Stimulated activated CD8-positive, alpha-beta memory T cell treated with anti-CD3 and anti-CD28 coated beads, Interleukin-7, amount 100 ng/mL, for 4 hours (primary cell): ENCODE measurements around the gene GRM2.

Experiments used
- DNase-seq, 2 donors: peaks; one replicate each; pipeline ENCODE4 v3.0.0-alpha.2; 2020; ENCODE audit warnings: low read depth in 2 of 2

GRM2 gene

DNA sequence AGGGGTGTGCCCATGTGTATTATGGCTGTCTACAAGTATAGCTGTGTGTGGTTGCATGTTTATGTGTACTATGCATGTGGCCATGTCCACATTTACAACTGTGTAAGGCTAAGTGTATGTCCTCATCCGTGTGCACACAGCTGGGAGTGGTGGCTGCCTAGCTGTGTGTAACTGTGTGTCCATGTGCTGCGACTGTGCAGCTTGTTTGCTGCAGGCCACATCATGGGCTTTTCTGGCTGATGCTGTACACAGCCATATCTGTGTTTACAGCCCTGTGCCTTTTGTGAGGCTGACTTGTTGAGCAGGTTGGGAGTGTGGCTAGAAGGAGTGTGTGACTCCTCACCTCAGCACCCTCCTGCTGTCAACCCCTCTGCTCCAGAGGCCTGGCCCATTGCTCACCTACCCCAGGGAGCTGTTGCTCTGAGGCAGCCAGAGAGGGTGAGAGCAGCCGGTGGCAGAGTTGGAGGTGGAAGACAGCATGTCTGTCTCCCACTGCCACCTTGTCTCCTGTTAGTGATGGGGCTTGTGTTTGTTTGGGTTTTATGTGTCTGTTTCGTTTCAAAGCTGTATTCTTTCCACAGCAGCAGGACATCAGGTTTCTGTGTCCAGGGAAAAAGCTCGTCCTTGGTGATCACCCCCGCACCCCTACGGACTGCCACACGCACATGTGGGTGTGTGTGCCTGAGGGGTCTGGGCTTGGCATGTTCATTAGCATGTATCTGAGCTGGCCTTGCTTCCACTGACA is 1.4 kb upstream of the GRM2 start:
- DNase-seq, result no peak

DNA sequence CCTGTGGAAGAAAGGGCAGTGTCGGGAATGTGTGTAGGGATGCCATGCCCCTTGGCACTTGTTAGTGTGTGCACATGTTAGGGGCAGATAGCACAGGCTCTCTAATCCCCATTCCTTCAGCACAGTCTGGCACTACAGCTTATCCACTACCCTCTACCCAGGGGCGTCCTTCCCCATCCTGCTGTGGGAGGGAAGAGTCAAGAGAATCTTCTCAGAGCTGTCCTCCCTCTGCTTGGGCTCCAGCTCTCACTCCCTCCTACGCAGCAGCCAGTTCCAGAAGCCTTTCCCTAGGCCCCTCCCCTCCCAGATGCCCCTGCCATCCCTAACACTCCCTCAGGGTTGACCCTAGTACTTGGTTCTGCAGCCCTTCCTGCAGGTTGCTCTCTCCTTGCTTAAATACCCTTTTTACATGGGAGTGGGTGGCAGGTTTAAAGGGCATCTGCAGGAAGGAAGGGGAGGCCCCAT is 815 bp upstream of the GRM2 start:
- DNase-seq, result no peak

DNA sequence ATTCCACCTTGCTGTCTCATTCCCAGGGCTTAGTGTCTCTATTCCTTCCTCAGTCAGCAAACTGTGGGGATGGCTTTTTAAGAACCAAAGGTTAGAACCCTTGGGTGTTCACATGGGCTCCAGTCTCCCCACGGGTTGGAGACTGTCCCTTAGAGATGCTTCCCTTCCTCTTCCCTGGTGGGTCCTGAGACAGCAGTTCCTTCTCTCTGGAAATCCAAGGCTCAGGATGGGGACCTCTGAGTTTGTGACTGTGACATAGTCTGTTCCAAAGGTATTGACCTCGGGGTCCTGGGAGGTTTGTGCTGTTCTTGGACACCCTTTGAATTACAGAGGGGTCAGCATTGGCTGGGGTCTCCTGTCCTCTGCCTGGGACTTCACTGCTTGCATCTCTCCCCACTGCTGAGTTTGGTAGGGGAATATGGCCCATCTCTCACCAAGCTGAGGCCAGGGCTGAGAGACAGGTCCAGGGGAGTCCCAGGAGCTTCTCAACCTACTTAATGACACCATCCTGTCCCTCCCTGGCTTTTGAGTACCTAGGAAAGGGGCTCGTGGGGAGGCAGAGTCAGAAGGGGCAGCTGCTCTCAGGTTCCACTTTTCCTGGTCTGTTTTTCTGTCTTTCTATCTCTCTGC is 1.5 kb downstream of the GRM2 start:
- no peak for DNase-seq

DNA sequence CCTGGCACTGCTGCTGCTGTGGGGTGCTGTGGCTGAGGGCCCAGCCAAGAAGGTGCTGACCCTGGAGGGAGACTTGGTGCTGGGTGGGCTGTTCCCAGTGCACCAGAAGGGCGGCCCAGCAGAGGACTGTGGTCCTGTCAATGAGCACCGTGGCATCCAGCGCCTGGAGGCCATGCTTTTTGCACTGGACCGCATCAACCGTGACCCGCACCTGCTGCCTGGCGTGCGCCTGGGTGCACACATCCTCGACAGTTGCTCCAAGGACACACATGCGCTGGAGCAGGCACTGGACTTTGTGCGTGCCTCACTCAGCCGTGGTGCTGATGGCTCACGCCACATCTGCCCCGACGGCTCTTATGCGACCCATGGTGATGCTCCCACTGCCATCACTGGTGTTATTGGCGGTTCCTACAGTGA is 2.1 kb downstream of the GRM2 start:
- no peak for DNase-seq

DNA sequence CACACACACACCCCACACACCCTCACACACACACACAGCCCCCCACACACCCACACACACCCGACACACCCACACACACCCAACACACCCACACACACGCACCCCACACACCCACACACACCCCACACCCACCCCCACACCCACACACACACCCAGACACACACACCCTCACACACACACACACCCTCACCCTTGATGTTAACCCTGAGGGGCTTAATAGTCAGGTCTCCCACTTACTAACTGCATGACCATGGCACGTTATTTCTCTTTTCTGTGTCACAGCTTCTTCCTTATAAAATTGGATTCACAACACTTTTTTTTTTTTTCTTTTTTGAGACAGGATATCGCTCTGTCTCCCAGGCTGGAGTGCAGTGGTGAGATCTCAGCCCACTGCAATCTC is 2.8 kb downstream of the GRM2 start:
- DNase-seq, result no peak

DNA sequence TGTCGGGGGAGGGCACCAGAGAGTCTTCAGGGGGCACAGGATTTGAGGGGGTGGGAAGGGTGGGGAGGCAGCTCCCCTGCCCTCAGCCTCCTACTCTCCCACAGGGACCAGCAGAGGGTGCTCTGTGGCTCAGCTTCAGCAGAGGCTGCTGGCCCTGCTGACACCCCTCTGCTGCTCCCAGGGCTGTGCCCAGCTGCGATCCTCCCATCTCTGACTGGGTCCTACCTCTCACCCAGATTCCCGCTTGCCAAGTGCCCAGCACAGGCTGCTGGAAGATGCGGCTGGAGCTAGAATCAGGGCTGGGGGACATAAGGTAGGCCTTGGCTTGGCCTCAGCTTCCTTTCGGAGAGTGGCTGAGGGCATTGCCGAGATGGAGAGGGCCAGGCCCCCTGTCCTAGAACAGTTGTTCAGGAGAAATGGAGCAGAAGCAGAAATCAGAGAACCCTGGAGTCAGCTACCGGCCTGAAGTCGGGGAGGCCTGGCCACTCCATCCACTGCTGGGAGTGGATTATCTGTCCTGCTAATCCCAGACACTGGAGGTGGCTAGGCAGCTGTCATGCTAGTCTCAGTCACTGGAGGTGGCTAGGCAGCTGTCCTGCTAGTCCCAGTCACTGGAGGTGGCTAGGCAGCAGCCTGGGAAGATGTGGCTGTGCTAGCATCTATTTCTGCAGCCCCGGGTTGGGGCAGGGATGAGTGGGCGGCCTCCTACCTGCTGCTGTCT is 3.9 kb downstream of the GRM2 start:
- DNase-seq, result no peak

DNA sequence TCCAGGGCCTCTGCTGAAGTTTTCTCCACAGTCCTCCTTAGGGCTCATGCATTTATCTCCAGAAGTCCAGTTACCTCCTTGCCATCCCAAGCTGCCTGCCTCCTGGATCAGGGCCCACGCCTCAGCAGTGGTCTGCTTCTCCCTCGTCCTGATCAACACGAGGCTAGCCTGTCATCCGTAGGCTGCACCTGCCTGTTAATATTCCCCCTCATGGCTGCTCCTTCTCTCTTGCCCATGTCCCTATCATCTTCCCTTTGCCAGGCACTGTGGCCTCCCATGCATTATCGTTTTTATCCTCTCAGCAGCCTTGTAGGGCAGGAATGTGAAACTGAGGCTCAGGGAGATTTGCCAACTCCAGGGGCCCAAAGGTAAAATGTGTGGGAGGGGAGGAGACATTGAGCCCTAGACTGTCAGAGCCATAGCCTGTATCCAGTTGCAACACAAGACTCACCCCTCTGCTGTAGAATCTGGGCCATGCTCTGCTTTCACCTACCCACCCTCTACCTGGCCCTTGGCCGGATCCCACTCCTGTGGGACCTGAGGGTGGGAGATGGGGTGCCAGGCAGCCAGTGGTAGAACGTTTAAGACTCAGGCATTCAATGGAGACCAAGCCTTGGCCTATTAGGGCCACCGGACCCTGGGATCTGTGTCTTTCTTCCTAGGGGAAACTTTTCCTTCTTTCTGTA is 4.6 kb downstream of the GRM2 start:
- no peak for DNase-seq

DNA sequence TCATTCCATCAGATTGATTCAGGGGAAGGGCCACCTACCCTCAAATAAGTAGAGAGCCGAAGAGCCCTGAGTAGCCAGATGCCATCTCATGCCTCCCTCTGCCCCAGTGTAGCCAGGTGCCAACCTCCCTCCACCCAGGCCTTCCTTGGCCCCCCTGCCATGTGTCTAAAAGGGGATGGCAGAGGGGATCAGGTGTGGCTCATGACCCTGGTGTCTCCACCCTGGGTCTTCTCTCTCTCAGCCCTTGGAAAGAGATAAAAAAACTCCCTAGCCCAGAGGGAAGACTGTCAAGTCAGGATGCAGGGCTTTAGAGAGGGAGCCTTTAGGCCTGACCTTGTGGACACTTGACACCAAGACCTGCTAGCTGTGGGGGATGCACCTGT is 5.2 kb downstream of the GRM2 start:
- DNase-seq, result no peak

DNA sequence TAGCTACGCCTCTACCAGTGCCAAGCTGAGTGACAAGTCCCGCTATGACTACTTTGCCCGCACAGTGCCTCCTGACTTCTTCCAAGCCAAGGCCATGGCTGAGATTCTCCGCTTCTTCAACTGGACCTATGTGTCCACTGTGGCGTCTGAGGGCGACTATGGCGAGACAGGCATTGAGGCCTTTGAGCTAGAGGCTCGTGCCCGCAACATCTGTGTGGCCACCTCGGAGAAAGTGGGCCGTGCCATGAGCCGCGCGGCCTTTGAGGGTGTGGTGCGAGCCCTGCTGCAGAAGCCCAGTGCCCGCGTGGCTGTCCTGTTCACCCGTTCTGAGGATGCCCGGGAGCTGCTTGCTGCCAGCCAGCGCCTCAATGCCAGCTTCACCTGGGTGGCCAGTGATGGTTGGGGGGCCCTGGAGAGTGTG is 5.7 kb downstream of the GRM2 start:
- DNase-seq, result no peak

DNA sequence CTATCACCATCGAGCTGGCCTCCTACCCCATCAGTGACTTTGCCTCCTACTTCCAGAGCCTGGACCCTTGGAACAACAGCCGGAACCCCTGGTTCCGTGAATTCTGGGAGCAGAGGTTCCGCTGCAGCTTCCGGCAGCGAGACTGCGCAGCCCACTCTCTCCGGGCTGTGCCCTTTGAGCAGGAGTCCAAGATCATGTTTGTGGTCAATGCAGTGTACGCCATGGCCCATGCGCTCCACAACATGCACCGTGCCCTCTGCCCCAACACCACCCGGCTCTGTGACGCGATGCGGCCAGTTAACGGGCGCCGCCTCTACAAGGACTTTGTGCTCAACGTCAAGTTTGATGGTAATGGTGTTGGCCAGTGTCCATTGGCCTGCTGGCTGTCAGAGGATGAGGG is 6.1 kb downstream of the GRM2 start:
- DNase-seq, result no peak

DNA sequence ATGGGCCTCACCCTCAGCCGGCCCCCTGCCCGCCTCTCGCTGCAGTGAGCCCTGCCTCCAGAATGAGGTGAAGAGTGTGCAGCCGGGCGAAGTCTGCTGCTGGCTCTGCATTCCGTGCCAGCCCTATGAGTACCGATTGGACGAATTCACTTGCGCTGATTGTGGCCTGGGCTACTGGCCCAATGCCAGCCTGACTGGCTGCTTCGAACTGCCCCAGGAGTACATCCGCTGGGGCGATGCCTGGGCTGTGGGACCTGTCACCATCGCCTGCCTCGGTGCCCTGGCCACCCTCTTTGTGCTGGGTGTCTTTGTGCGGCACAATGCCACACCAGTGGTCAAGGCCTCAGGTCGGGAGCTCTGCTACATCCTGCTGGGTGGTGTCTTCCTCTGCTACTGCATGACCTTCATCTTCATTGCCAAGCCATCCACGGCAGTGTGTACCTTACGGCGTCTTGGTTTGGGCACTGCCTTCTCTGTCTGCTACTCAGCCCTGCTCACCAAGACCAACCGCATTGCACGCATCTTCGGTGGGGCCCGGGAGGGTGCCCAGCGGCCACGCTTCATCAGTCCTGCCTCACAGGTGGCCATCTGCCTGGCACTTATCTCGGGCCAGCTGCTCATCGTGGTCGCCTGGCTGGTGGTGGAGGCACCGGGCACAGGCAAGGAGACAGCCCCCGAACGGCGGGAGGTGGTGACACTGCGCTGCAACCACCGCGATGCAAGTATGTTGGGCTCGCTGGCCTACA is 8.5 kb downstream of the GRM2 start:
- no peak for DNase-seq

DNA sequence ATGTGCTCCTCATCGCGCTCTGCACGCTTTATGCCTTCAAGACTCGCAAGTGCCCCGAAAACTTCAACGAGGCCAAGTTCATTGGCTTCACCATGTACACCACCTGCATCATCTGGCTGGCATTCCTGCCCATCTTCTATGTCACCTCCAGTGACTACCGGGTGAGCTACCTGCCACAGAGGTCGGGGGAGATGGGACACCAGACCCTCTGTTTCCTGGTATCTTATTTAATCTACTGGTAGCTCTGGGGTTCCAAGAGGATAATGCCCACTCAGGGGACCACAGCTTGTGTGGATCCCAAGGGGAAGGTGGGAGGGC is 9.1 kb downstream of the GRM2 start:
- no peak for DNase-seq

DNA sequence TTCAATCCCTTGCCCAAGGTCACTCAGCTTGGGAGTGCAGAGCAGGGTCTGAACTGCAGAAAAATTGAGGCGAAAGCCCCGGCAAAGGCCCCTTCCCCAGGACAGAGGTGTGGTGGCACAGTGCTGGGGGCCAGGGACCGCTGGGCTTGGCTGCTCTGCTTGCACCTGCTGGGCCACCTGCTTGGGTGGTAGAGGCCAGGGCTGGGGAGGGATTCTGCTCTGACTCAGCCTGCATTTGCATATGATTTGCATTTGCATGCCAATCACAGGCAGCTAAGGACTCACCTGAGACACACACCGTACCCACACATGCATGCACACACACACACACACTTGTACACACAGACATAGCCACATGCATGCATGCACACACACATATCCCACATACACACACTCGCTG is 9.9 kb downstream of the GRM2 start:
- DNase-seq, result no peak

DNA sequence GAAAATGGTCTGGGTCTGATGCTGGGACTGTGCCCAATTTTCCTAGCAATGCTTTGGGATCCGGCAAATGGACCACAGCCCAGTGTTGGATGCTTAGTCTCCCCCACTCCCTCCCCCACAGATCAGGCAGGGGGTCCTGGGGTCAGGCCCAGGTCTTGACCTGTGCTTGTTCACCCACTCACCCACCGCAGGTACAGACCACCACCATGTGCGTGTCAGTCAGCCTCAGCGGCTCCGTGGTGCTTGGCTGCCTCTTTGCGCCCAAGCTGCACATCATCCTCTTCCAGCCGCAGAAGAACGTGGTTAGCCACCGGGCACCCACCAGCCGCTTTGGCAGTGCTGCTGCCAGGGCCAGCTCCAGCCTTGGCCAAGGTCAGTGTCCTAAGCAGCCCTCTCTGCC is 10.6 kb downstream of the GRM2 start:
- DNase-seq, result no peak

DNA sequence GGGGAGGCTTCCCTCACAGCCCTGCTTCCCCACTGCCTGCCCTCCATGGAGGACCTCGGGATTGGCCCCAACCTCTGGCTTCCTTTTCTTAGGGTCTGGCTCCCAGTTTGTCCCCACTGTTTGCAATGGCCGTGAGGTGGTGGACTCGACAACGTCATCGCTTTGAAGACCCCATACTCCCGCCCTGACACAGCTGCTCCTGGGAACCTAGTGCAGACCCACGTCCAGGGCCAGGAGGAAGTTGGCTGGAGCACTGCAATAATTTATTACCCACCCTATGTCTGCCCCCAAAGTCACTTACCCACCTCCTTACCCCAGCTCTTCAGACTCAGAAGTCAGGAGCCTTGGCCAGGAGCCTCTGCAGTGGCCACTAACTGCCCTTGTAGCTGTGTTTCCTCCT is 11.1 kb downstream of the GRM2 start:
- DNase-seq, result no peak

DNA sequence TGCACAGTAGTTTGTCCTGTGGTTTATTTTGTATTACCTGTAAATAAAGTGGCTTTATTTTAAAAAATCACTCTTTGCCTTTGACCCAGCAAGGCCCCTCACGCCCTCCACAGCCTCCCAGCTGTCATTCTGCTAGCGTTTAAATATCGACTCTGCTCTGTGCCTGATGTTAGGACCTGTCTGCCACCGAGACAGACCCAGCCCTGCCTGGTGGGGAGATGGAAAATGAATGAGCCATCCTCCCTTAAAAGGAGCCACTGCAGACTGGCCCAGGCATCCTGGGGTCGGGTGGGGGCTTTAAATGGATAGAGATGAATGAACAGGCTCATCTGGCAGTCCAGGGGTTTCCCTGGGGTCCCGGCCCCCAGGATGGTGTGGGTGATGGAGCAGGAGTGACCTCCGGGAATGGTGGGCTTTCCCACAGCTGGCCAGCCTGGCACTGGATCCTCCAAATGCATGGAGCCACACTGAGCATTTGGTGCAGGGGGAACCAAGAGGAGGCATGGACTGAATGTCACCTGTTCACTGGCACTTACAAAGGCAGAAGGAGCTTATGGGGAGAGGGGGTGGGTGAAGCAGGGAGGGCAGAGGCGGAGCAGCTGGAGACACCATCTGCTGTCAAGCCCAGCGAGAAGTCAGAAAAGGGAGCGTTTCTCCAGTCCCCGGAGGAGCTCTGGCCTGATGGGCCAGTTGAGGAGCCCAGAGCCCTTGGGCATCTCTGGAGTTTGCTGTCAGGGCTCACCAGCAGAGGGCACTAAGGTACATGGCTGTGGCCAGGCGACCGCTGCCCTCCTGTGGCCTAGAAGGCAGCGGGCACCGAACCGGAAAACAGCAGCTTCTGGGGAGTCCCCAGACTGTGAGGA is 11.9 kb downstream of the GRM2 start:
- peak in 1 of 2 donors; percentile 14 for DNase-seq

DNA sequence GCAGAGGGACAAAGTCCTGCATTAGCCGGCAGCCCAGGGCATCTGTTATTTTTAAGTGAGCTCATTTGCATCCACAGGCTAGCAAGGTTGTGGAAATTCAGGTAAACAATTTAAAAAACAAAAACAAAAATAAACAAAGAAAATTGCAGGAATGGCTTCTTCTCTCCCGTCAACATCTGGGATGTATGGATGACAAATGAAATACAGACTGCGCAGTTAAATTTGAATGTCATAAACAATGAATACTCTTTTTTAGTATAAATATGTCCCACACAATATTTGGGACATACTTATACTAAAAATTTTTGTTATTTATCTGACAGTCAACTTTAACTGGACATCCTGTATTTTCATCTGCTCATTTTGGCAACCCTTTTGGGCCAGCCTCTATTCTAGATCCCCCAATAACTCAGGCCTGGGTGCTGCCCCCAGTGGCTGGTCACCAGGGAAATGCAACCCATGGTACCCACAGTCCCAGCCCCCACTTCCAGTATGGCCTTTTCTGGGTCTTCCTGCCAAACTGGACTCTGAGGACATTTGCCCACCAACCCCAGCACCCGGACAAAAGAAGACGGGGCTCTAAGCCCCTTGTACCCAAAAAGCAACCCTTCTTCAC is 12.7 kb downstream of the GRM2 start:
- DNase-seq, result no peak

DNA sequence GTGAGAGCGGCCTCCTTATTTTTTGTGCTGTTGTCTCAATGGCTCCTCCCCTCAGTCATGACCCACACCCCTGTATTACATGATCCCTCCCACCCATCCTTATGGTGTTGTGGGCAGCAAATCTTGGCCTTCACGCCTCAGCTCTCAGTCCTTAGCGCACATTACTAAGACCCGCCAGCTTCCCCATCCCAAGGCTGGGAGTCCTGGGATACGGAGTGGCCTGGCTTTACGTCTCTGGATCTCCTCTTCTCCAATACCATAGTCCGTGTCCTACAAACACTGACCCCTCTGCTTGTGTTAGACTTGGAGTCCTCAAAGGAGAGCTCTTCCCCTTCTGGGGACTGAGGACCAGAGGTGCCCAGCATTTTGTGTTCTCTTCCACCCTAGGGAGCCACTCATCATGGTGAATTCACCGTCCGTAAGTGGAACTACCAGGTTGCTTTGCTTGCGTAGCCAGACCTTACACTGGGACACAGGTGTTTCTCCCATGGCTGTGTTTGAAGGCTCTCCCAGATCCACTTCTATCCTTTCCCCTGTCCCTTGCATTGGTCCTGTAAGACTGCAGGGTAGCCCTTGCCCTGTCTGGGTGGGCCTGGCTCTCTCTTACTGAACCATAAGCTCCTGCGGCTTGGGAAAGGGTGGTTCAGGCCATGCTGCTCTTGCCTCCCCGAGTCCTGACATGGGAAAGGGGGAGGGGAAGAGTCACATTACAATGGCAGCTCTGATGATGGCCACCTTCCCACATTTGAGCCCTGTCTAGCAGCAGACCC is 13.6 kb downstream of the GRM2 start:
- no peak for DNase-seq

DNA sequence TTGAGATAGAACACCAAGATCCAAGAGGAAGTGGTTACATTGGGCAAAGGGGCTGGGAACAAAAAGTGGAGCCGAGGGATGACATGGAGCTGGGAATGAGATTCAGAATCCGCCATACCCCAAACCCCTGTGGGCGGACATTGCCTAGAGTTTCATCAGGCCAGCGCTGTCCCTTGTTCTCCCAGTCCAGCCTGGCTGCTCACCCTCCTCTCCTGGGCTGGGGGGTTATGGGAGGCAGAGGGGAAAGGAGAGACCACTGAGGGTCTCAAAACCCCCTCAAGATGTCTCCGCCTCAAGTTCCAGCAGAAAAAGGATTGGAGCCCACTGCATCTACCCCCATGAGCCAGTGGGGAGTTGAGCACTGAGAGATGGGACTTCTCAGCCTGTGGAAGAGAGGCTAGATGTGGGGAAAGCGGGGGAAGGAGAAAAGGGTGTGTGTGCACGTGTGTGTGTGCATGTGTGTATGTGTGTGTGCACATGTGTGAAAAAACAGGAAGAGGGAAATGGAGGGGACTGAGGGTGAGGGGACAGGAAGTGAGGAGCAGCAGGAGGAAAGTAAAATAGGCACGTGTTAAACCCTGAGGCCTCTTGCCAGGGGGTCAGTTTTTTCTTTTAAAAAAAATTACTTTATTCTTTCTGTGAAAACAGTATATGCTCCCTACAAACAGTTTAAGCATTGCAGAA is 14.3 kb downstream of the GRM2 start:
- no peak for DNase-seq
